Mucosa of descending colon (tissue), 3 donors: ENCODE data around the gene THBS3. TPM values are rescaled to one million over a fixed set of nuclear protein-coding genes. Genes with fewer than 3 reads are reported as not detected.
"Not testable (repeated sequence)": the region's sequence is repeated elsewhere in the genome, so short reads cannot be mapped to it uniquely, and the experiment has no call there.

ENCODE experiments used
- ATAC-seq: fragments of 200-7000 bp; cut with Tn5 transposase; one replicate; pipeline ENCODE4 v1.9.1; 2020; ENCODE audit warnings: mild to moderate bottlenecking, moderate library complexity
- DNase-seq, 3 donors: peaks; one replicate each; pipeline ENCODE4 v3.0.0-alpha.2; 2020
- H3K36me3 ChIP-seq: fragments of 200-600 bp; one replicate; pipeline ENCODE4 v1.8.0; 2021; ENCODE audit warnings: low read depth, mild to moderate bottlenecking
- H3K4me1 ChIP-seq: fragments of 200-600 bp; one replicate; pipeline ENCODE4 v1.8.0; 2021; ENCODE audit warnings: low read depth, mild to moderate bottlenecking
- H3K4me3 ChIP-seq: fragments of 200-600 bp; one replicate; pipeline ENCODE4 v1.8.0; 2021; ENCODE audit warnings: mild to moderate bottlenecking
- H3K9me3 ChIP-seq: fragments of 200-600 bp; one replicate; pipeline ENCODE4 v1.8.0; 2021; ENCODE audit warnings: mild to moderate bottlenecking
- CTCF ChIP-seq: fragments of 200-600 bp; IDR thresholded peaks from one replicate; pipeline ENCODE4 v1.8.0; 2022; ENCODE audit warnings: antibody characterized with exemption, mild to moderate bottlenecking
- intact Hi-C, 2 donors: fragments of 100-400 bp; cut with DNase I in 1 of 2; cut with micrococcal nuclease in 1 of 2; formaldehyde crosslinking; loops; one replicate each; pipeline versions ENCODE4 v1.11.0 to v1.11.1; 2022; cut with DNase I, micrococcal nuclease
- total RNA-seq, 3 donors: library from RNA; stranded (reverse); fragmentation: NEBNext Ultra II Directional in 2 of 3; extraction: Animal tissue kit (Norgen Biotek cat#: 25700) in 2 of 3; gene quantifications; one replicate each; pipeline versions ENCODE4 v1.2.1 to v1.2.4, GENCODE V29; 2021 to 2023
- donor health status: DM: no; HTN: no; CAD: no; lungs with moderate emphysema.
- donor health status: DM: no; HTN: no; CAD: no.
- donor health status: DM: no; HTN: yes; CAD: no.

Gene THBS3
- total RNA-seq, 3 donors from 2014 or later = 22.4 to 35.9 (median 33.9) TPM

GRCh38 chr1:155250246-155250632 lies 42.5 kb upstream of the THBS3 start:
- Histone ChIP-seq H3K9me3 (no peaks in the 10 kb centered on the region), H3K36me3 (no peaks in the 10 kb centered on the region), H3K4me1 (peaks cover 10% of the 10 kb centered on the region), H3K4me3 (no peak overlapping the region)
- intact Hi-C loops = loop anchor here in 1 of 2 donors (10.0 kb wide), 1 partner anchor 75 kb away; the partner anchor contains the start of gene RUSC1
- no peak for DNase-seq
- TF ChIP-seq CTCF = no peak
- ATAC-seq = no peak

DNA sequence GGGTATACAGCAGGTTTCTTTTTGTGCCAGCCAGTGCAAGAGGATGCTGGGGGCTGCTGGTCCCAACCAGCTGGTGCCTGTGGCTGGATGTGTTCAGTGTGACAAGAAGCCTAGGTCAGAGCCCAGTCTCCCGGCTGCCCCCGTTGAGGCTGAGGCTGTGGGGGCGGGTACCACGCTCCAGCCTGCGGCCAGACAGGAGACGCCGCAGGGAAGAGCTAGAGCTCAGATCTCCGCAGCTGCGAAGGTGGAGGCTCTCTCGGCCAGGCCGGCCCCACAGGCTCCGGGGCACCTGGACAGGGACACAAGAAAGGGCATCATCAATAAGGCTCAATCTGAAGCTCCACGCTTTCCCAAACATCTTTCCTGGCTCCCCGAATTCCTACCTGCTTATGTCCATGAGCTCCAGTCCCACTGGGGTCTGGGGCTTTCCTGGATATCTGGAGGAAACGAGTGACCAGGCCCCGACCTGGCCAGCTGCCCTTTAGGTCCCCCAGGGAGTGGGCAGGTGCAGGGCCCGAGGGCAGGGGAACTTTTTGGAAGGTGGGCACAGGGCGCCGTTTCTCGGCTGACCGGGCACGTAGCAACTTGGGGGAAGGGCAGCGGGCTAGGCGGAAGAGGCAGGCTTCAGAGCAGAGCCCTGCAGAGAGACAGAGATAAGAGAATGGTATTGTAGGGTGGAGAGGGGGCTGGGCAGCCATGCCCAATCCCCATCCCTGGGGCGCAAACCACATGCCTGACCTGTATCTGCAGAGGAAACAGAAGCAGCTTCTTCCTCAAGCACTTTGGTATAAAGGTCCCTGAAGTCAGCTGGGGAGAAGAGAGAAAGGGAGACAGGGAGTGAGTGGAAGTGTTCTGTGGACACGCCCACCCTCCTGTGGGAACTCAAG lies 40.2 kb upstream of the THBS3 start:
- Histone ChIP-seq H3K9me3 (no peaks in the 10 kb centered on the region), H3K36me3 (no peaks in the 10 kb centered on the region), H3K4me3 (no peak overlapping the region), H3K4me1 (peaks cover 13% of the 10 kb centered on the region)
- no peak for ATAC-seq
- TF ChIP-seq CTCF = no peak
- DNase-seq = no peak
- intact Hi-C loops = no loop called here

- ATAC-seq = not testable (repeated sequence)
Measured at GRCh38 chr1:155246796-155247195, 39.1 kb upstream of the THBS3 start.

GRCh38 chr1:155245163-155245524 lies 37.4 kb upstream of the THBS3 start:
- no peak for ATAC-seq
- no peaks in the 10 kb centered on the region for H3K36me3 ChIP-seq
- no peaks in the 10 kb centered on the region for H3K9me3 ChIP-seq
- peaks cover 27% of the 10 kb centered on the region for H3K4me1 ChIP-seq
- intact Hi-C loops = no loop called here
- TF ChIP-seq CTCF = no peak
- DNase-seq = no peak
- H3K4me3 ChIP-seq = peak overlapping the region; percentile 48

More at GRCh38 chr1:155246796-155247195, 39.1 kb upstream of the THBS3 start:
- H3K4me3 ChIP-seq, H3K36me3 ChIP-seq, H3K9me3 ChIP-seq, intact Hi-C loops, DNase-seq: not testable (repeated sequence)
- H3K4me1 ChIP-seq = peaks cover 23% of the 10 kb centered on the region

- intact Hi-C loops = no loop called here
- DNase-seq (peak; percentile 94 to 97 (median 97)), ATAC-seq (peak; percentile 88)
- Histone ChIP-seq H3K36me3 (no peaks in the 10 kb centered on the region), H3K9me3 (no peaks in the 10 kb centered on the region), H3K4me1 (peaks cover 30% of the 10 kb centered on the region), H3K4me3 (peak overlapping the region; percentile 48)
- TF ChIP-seq CTCF = peak; percentile 16
Measured at GRCh38 chr1:155244368-155245162, 36.9 kb upstream of the THBS3 start.
